ENCODE measurements around the gene EFCAB13.

EFCAB13 gene
- 5.6 to 9.3 (median 7.8) reads per million in 4 experiments for total RNA-seq

- peak; percentile 72 for DNase-seq
Observed at GRCh38 chr17:47323382-47324223, at the start of gene EFCAB13. EFCAB13 (plus strand) TSS chr17:47323955; CDS start chr17:47328354, 4,399 bp downstream.

GRCh38 chr17:47274319-47275069 is 49.3 kb upstream of the EFCAB13 start:
- DNase-seq = no peak

GRCh38 chr17:47275245-47275984 is 48.3 kb upstream of the EFCAB13 start:
- DNase-seq = no peak

- no peak for DNase-seq
Observed at GRCh38 chr17:47276444-47276843, 47.3 kb upstream of the EFCAB13 start.

- DNase-seq = no peak
Observed at GRCh38 chr17:47276868-47277267, 46.9 kb upstream of the EFCAB13 start.

- no peak for DNase-seq
Observed at GRCh38 chr17:47277921-47278320, 45.8 kb upstream of the EFCAB13 start.

- no peak for DNase-seq
Observed at GRCh38 chr17:47278561-47278960, 45.2 kb upstream of the EFCAB13 start.

GRCh38 chr17:47279062-47279801 is 44.5 kb upstream of the EFCAB13 start:
- no peak for DNase-seq

- no peak for DNase-seq
Observed at GRCh38 chr17:47280072-47280811, 43.5 kb upstream of the EFCAB13 start.

- no peak for DNase-seq
Observed at GRCh38 chr17:47281216-47281615, 42.5 kb upstream of the EFCAB13 start.

- DNase-seq = no peak
Observed at GRCh38 chr17:47285003-47285402, 38.8 kb upstream of the EFCAB13 start.

GRCh38 chr17:47286198-47286914 is 37.4 kb upstream of the EFCAB13 start:
- no peak for DNase-seq

- DNase-seq = no peak
Observed at GRCh38 chr17:47287068-47287467, 36.7 kb upstream of the EFCAB13 start.

- DNase-seq = no peak
Observed at GRCh38 chr17:47287639-47288038, 36.1 kb upstream of the EFCAB13 start.

- no peak for DNase-seq
Observed at GRCh38 chr17:47288531-47289116, 35.1 kb upstream of the EFCAB13 start.

- no peak for DNase-seq
Observed at GRCh38 chr17:47289302-47289701, 34.5 kb upstream of the EFCAB13 start.

- DNase-seq = no peak
Observed at GRCh38 chr17:47290870-47291241, 32.9 kb upstream of the EFCAB13 start.

- no peak for DNase-seq
Observed at GRCh38 chr17:47291242-47291873, 32.4 kb upstream of the EFCAB13 start.

- DNase-seq = no peak
Observed at GRCh38 chr17:47292206-47292605, 31.5 kb upstream of the EFCAB13 start.

All from effector CD8-positive, alpha-beta T cell (primary cell).